Colonic mucosa (tissue), 4 donors: ENCODE data around the gene TNFRSF13B. TPM values are rescaled to one million over a fixed set of nuclear protein-coding genes. Genes with fewer than 3 reads are reported as not detected.

Source experiments
- DNase-seq: peaks from one replicate; pipeline ENCODE4 v3.0.0-alpha.2; 2020
- H3K27ac ChIP-seq: fragments of 200-600 bp; one replicate; pipeline ENCODE4 v1.8.0; 2021
- H3K27me3 ChIP-seq: fragments of 200-600 bp; one replicate; pipeline ENCODE4 v1.8.0; 2021
- H3K36me3 ChIP-seq: fragments of 200-600 bp; one replicate; pipeline ENCODE4 v1.8.0; 2021
- H3K4me1 ChIP-seq: fragments of 200-600 bp; one replicate; pipeline ENCODE4 v1.8.0; 2021; ENCODE audit warnings: mild to moderate bottlenecking
- H3K4me3 ChIP-seq: fragments of 200-600 bp; one replicate; pipeline ENCODE4 v1.8.0; 2021
- H3K9ac ChIP-seq, 2 donors: one replicate each; pipeline ENCODE4 v1.7.0; 2013; ENCODE audit warnings: control low read depth in 2 of 2, low read depth in 2 of 2, low read length in 2 of 2
- H3K9me3 ChIP-seq: fragments of 200-600 bp; one replicate; pipeline ENCODE4 v1.8.0; 2021
- CTCF ChIP-seq: fragments of 200-600 bp; IDR thresholded peaks from one replicate; pipeline ENCODE4 v1.8.0; 2022; ENCODE audit warnings: antibody characterized with exemption, mild to moderate bottlenecking
- intact Hi-C: fragments of 100-400 bp; cut with DNase I; formaldehyde crosslinking; loops from one replicate; pipeline ENCODE4 v1.14.1; 2022
- total RNA-seq, 2 donors: library from RNA; stranded (reverse); fragmentation: NEBNext Ultra II Directional in 1 of 2; extraction: Animal tissue kit (Norgen Biotek cat#: 25700) in 1 of 2; gene quantifications; one replicate each; pipeline ENCODE4 v1.2.1, GENCODE V29; 2021
- donor health status: healthy.
- donor health status: DM: no; HTN: no; CAD: no.
- donor health status: DM: no; HTN: no; CAD: no.

The TNFRSF13B gene
- total RNA-seq, 2 donors from 2014 or later, result 0.42 to 1.1 TPM

DNA sequence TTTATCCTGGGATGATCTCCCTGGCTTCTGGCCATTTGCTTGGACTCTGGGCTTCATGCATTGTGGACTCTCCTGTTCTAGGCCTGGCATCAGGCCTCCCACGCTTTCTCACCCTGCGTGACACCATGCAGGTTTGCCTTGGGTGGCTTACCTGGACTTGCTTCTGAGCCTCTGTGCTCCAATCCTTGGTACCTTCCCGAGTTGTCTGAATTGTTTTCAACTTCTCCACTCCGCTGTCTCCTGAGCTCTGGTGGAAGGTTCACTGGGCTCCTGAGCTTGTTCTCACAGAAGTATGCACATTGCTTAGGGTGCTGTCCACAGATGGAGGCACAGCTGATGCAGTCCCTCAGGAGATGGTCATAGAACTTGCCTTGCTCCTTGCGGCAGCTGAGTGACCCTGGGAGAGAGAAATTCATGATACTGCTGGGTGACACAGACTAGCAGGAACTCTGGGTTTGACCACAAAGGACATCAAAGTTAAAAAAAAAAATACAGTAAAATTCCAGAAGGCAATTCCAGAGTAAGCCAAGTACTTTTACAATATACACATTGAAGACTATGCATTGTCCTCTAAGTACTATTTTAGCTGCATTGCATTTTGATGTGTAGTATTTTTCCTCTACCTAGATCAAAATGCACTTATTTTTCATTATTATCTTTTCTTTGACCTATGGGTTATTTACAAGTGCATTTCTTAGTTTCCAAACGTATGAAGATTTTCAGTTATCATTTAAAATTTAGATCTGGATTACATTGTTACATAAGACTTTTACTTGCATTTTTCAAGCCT lies 23.1 kb downstream of the TNFRSF13B start:
- Histone ChIP-seq H3K4me1 (no peaks in the 10 kb centered on the region), H3K9ac (no peak overlapping the region), H3K27ac (no peak overlapping the region), H3K27me3 (no peaks in the 10 kb centered on the region), H3K4me3 (no peak overlapping the region), H3K36me3 (no peaks in the 10 kb centered on the region), H3K9me3 (no peaks in the 10 kb centered on the region)
- intact Hi-C loops, result no loop called here
- DNase-seq, result no peak
- no peak for TF ChIP-seq CTCF

GRCh38 chr17:16947470-16947869 lies 24.4 kb downstream of the TNFRSF13B start:
- no peak overlapping the region for H3K27ac ChIP-seq
- intact Hi-C loops, result no loop called here
- H3K9me3 ChIP-seq, result no peaks in the 10 kb centered on the region
- H3K4me3 ChIP-seq, result no peak overlapping the region
- DNase-seq, result no peak
- TF ChIP-seq CTCF, result no peak
- H3K9ac ChIP-seq, result no peak overlapping the region
- no peaks in the 10 kb centered on the region for H3K36me3 ChIP-seq
- no peaks in the 10 kb centered on the region for H3K4me1 ChIP-seq
- no peaks in the 10 kb centered on the region for H3K27me3 ChIP-seq

DNA sequence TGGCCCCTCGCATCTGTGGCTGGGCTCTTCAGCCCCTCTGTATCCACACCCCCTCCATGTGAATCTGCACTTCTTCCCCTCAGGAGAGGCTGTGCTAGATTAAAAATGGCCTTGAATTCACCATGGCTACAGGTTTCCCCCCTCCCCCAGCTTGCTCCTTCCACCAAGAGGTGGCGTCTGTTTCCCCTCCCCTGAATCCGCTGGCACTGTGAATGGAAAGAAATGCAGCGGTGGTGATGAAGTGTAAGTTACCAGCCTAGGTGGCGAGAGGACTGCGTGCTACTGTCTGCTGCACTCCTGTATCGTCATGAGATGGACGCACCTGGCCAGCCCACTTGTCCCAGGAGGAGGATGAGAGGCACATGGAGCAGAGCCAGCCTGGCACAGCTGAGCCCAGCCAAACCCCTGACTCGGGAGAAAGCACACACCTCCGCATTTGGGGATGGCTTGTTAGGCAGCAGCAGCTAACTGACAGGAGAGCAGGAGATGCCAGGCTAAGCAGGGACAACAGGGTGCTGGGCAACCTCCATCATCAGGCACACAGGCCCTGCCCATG lies 26.2 kb downstream of the TNFRSF13B start:
- Histone ChIP-seq H3K9me3 (no peaks in the 10 kb centered on the region), H3K27ac (no peak overlapping the region), H3K27me3 (no peaks in the 10 kb centered on the region), H3K4me3 (no peak overlapping the region), H3K9ac (no peak overlapping the region), H3K4me1 (no peaks in the 10 kb centered on the region), H3K36me3 (no peaks in the 10 kb centered on the region)
- intact Hi-C loops, result no loop called here
- TF ChIP-seq CTCF, result no peak
- DNase-seq, result no peak

DNA sequence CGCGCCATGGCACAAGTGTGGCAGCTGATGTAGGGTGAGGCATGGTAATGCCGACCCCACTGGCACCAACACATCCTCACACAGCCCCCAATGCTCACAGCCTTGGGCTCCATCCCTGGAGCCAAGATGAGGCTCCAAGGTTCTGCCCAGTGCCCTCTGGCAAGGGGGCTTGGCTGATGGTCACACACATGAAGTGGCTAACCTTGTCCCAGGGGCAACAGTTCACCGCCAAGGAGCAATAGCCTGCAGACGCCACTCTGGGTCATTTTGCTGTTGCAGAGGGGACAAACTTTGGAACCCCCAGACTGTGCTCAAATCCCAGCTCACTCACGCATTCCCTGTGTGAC lies 26.8 kb downstream of the TNFRSF13B start:
- Histone ChIP-seq H3K36me3 (no peaks in the 10 kb centered on the region), H3K27me3 (no peaks in the 10 kb centered on the region), H3K9me3 (no peaks in the 10 kb centered on the region), H3K4me1 (no peaks in the 10 kb centered on the region), H3K4me3 (no peak overlapping the region), H3K9ac (no peak overlapping the region), H3K27ac (no peak overlapping the region)
- TF ChIP-seq CTCF, result no peak
- DNase-seq, result no peak
- intact Hi-C loops, result no loop called here

DNA sequence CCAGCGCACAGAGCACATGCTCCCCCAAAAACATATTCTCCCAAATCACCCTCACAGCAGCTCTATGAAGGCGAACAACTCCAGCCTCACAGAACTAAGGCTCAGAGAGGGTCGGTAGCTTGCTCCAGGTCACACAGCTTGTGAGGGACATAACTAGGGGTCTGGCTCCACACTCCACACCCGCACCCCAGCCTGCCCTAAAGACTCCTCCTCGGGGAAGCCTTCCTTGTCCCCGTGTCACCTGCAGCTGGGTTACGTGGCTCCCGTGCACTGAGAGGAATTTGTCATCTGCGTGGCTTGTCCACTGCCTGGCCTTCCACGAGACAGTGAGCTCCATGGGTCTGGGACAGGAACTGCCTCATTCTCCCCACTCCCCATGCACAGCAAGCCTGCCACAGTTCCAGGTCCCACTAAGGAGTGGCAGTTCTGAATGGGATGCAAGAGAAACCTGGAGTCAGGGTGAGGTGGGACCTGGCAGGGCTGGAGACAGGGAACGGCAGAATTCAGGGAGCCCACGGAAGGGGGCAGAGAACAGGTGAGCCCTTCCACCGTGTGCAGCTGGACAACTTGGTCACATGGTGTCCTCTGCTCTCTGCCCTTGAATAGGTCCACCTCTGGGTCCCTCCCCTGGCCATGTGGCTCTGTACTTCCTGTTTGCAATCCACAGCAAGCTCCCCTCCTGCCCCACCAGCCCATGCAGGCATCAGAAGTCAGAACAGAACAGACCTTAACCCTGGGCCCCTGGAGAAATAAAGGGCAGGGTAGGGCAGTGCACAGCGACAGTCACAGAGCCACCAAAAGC lies 27.4 kb downstream of the TNFRSF13B start:
- H3K9ac ChIP-seq, result no peak overlapping the region
- TF ChIP-seq CTCF, result no peak
- no peaks in the 10 kb centered on the region for H3K36me3 ChIP-seq
- no peak overlapping the region for H3K4me3 ChIP-seq
- intact Hi-C loops, result no loop called here
- no peaks in the 10 kb centered on the region for H3K27me3 ChIP-seq
- no peak for DNase-seq
- H3K4me1 ChIP-seq, result no peaks in the 10 kb centered on the region
- H3K9me3 ChIP-seq, result no peaks in the 10 kb centered on the region
- H3K27ac ChIP-seq, result no peak overlapping the region
